Kidney capillary endothelial cell (primary cell): ENCODE data around the gene VPS8.

Source experiments
- DNase-seq: peaks from one replicate; pipeline ENCODE4 v3.0.0-alpha.2; 2018; ENCODE audit warnings: low spot score

The VPS8 gene

GRCh38 chr3:184811034-184811433 is 932 bp upstream of the VPS8 start:
- DNase-seq, result no peak

GRCh38 chr3:184811663-184811998 is 335 bp upstream of the VPS8 start:
- DNase-seq, result no peak

- no peak for DNase-seq
Observed at GRCh38 chr3:184812662-184813042, 686 bp downstream of the VPS8 start.

GRCh38 chr3:184813357-184813756 is 1.4 kb downstream of the VPS8 start:
- DNase-seq, result no peak

- no peak for DNase-seq
Observed at GRCh38 chr3:184814214-184814613, 2.2 kb downstream of the VPS8 start.

- peak; percentile 49 for DNase-seq
Observed at GRCh38 chr3:184815046-184815930, 3.3 kb downstream of the VPS8 start.

- no peak for DNase-seq
Observed at GRCh38 chr3:184816614-184817013, 4.6 kb downstream of the VPS8 start.

GRCh38 chr3:184820525-184820924 is 8.6 kb downstream of the VPS8 start:
- no peak for DNase-seq

- no peak for DNase-seq
Observed at GRCh38 chr3:184821034-184821433, 9.1 kb downstream of the VPS8 start.

GRCh38 chr3:184822081-184822480 is 10.1 kb downstream of the VPS8 start:
- no peak for DNase-seq

GRCh38 chr3:184822654-184823053 is 10.7 kb downstream of the VPS8 start:
- DNase-seq, result no peak

- no peak for DNase-seq
Observed at GRCh38 chr3:184823990-184824389, 12.0 kb downstream of the VPS8 start.

GRCh38 chr3:184825121-184825820 is 13.3 kb downstream of the VPS8 start:
- DNase-seq, result no peak

- DNase-seq, result no peak
Observed at GRCh38 chr3:184827572-184827971, 15.6 kb downstream of the VPS8 start.

- no peak for DNase-seq
Observed at GRCh38 chr3:184832044-184832443, 20.1 kb downstream of the VPS8 start.

- no peak for DNase-seq
Observed at GRCh38 chr3:184832903-184833302, 20.9 kb downstream of the VPS8 start.

GRCh38 chr3:184836090-184836822 is 24.3 kb downstream of the VPS8 start:
- DNase-seq, result no peak

- DNase-seq, result no peak
Observed at GRCh38 chr3:184842433-184842832, 30.5 kb downstream of the VPS8 start.

- DNase-seq, result no peak
Observed at GRCh38 chr3:184845819-184846218, 33.9 kb downstream of the VPS8 start.

- DNase-seq, result no peak
Observed at GRCh38 chr3:184846496-184846895, 34.5 kb downstream of the VPS8 start.

GRCh38 chr3:184848934-184849333 is 37.0 kb downstream of the VPS8 start:
- DNase-seq, result no peak

GRCh38 chr3:184850201-184850600 is 38.2 kb downstream of the VPS8 start:
- no peak for DNase-seq

- no peak for DNase-seq
Observed at GRCh38 chr3:184857099-184857498, 45.1 kb downstream of the VPS8 start.
